HCT116 (cell line): Measurements from ENCODE around the gene PTGR2. TPM values are rescaled to one million over a fixed set of nuclear protein-coding genes. Genes with fewer than 3 reads are reported as not detected.

Experiments used
- ATAC-seq: fragments of 200-7000 bp; cut with Tn5 transposase; 2 replicates; pipeline ENCODE4 v1.9.1; 2020; ENCODE audit warnings: mild to moderate bottlenecking, moderate library complexity
- BruUV-seq: library from RNA; stranded (reverse); fragments of 400-500 nt; replicated peaks from 2 replicates; lab custom pipeline; 2021; lab: Mats Ljungman, UMichigan
- CTCF ChIA-PET: fragments of 300-600 bp; sonication (Branson Sonifier 250); formaldehyde crosslinking; loops from one replicate; lab custom pipeline; 2021; ENCODE audit warnings: antibody characterized with exemption; lab: Charles Lee
- POLR2A ChIA-PET: fragments of 300-600, 350-600 bp; sonication (Branson Sonifier 250); formaldehyde crosslinking; loops from one replicate; lab custom pipeline; 2021; ENCODE audit warnings: antibody characterized with exemption; lab: Charles Lee
- RAD21 ChIA-PET, 2 experiments: fragments of 300-600 bp; sonication (Branson Sonifier 250); formaldehyde crosslinking; loops; one replicate each; lab custom pipeline; 2023; ENCODE audit warnings: low total read pairs in 2 of 2; ENCODE audit not compliant: uncharacterized antibody in 2 of 2, unreplicated experiment in 2 of 2, low non-redundant PET in 1 of 2; lab: Charles Lee
- DNase-seq: peaks from one replicate; pipeline ENCODE4 v3.0.0-alpha.2; 2010; ENCODE audit warnings: low read depth, low spot score
- H2AFZ ChIP-seq: fragments of 200-600 bp; shearing (Covaris generic), sonication (generic); 2 replicates; pipeline ENCODE4 v1.6.1; 2017; ENCODE audit warnings: low read depth, mixed run types, mixed read lengths, antibody characterized with exemption, low read length; ENCODE audit not compliant: poor library complexity, severe bottlenecking
- H3K27ac ChIP-seq: 2 replicates; pipeline ENCODE4 v1.5.1; 2012; ENCODE audit warnings: low read depth, low read length
- H3K27me3 ChIP-seq: fragments of 200-600 bp; sonication (generic); 2 replicates; pipeline ENCODE4 v1.6.1; 2016; ENCODE audit warnings: mixed run types, low read length, mixed read lengths; ENCODE audit not compliant: insufficient read depth
- H3K36me3 ChIP-seq, 2 experiments: fragments of 200-500 bp in 1 of 2; fragments of 200-600 bp in 1 of 2; sonication (Bioruptor generic) in 1 of 2; sonication (generic) in 1 of 2; 2 replicates each; pipeline versions ENCODE4 v1.5.1 to v1.6.1; 2014 to 2016; ENCODE audit warnings: low read length in 2 of 2, inconsistent platforms in 1 of 2, mixed read lengths in 1 of 2, mixed run types in 1 of 2; ENCODE audit not compliant: insufficient read depth in 2 of 2, control insufficient read depth in 1 of 2
- H3K4me1 ChIP-seq, 2 experiments: fragments of 200-600 bp in 1 of 2; sonication (generic) in 1 of 2; 2 replicates each; pipeline versions ENCODE4 v1.5.1 to v1.6.1; 2012 to 2017; ENCODE audit warnings: low read length in 2 of 2, inconsistent platforms in 1 of 2, mild to moderate bottlenecking in 1 of 2, mixed read lengths in 1 of 2, mixed run types in 1 of 2, moderate library complexity in 1 of 2; ENCODE audit not compliant: insufficient read depth in 2 of 2, control insufficient read depth in 1 of 2
- H3K4me2 ChIP-seq: fragments of 200-600 bp; sonication (generic); 2 replicates; pipeline ENCODE4 v1.6.1; 2017; ENCODE audit warnings: mixed run types, low read length, mixed read lengths
- H3K4me3 ChIP-seq, 2 experiments: fragments of 200-600 bp in 1 of 2; sonication (generic) in 1 of 2; replicated peaks in 1 of 2; 2 replicates each; pipeline ENCODE4 v1.5.1; 2011 to 2016; ENCODE audit warnings: low read length in 2 of 2, control low read depth in 1 of 2, low read depth in 1 of 2, mild to moderate bottlenecking in 1 of 2, mixed read lengths in 1 of 2, mixed run types in 1 of 2
- H3K79me2 ChIP-seq: fragments of 200-600 bp; sonication (generic); 2 replicates; pipeline ENCODE4 v1.6.1; 2017; ENCODE audit warnings: mild to moderate bottlenecking, mixed run types, low read length, moderate library complexity, mixed read lengths; ENCODE audit not compliant: insufficient read depth
- H3K9ac ChIP-seq: fragments of 200-600 bp; sonication (generic); 2 replicates; pipeline ENCODE4 v1.6.1; 2016; ENCODE audit warnings: low read length, mixed read lengths
- H3K9me2 ChIP-seq: fragments of 200-600 bp; sonication (generic), shearing (Covaris generic); 2 replicates; pipeline ENCODE4 v1.6.1; 2017; ENCODE audit warnings: mixed run types, mild to moderate bottlenecking, moderate library complexity; ENCODE audit not compliant: insufficient read depth
- H3K9me3 ChIP-seq, 2 experiments: fragments of 200-500 bp in 1 of 2; fragments of 200-600 bp in 1 of 2; sonication (Bioruptor generic) in 1 of 2; sonication (generic) in 1 of 2; 2 replicates each; pipeline ENCODE4 v1.6.1; 2014 to 2017; ENCODE audit warnings: low read length in 2 of 2, mixed read lengths in 2 of 2, inconsistent platforms in 1 of 2, low read depth in 1 of 2, mild to moderate bottlenecking in 1 of 2, mixed run types in 1 of 2, moderate library complexity in 1 of 2; ENCODE audit not compliant: control insufficient read depth in 1 of 2, insufficient read depth in 1 of 2
- H4K20me1 ChIP-seq: fragments of 200-600 bp; sonication (generic), shearing (Covaris generic); 2 replicates; pipeline ENCODE4 v1.6.1; 2017; ENCODE audit warnings: mixed run types, mild to moderate bottlenecking, moderate library complexity; ENCODE audit not compliant: insufficient read depth
- CBX3 ChIP-seq: IDR thresholded peaks from 2 replicates; pipeline ENCODE4 v1.6.1; 2012; ENCODE audit warnings: low read depth
- CEBPB ChIP-seq: IDR thresholded peaks from 2 replicates; pipeline ENCODE4 v1.6.1; 2012; ENCODE audit warnings: low read depth
- EGR1 ChIP-seq: IDR thresholded peaks from 2 replicates; pipeline ENCODE4 v1.6.1; 2012; ENCODE audit warnings: low read depth
- EZH2phosphoT487 ChIP-seq: fragments of 200-600 bp; IDR thresholded peaks from 2 replicates; pipeline ENCODE4 v1.6.1; 2018; ENCODE audit warnings: antibody characterized with exemption, borderline replicate concordance
- FOSL1 ChIP-seq: IDR thresholded peaks from 2 replicates; pipeline ENCODE4 v1.6.1; 2012; ENCODE audit warnings: low read depth
- POLR2A ChIP-seq: IDR thresholded peaks from 2 replicates; pipeline ENCODE4 v1.7.0; 2011; ENCODE audit warnings: borderline replicate concordance; ENCODE audit not compliant: insufficient read depth, insufficient read length; ENCODE audit errors: extremely low read depth
- POLR2AphosphoS5 ChIP-seq: IDR thresholded peaks from 2 replicates; pipeline ENCODE4 v1.6.1; 2011; ENCODE audit warnings: mild to moderate bottlenecking, low read depth, low read length, moderate library complexity
- RAD21 ChIP-seq: IDR thresholded peaks from 2 replicates; pipeline ENCODE4 v1.6.1; 2012; ENCODE audit warnings: low read depth, mild to moderate bottlenecking
- SP1 ChIP-seq: IDR thresholded peaks from 2 replicates; pipeline ENCODE4 v1.6.1; 2012; ENCODE audit warnings: low read depth
- SRF ChIP-seq: IDR thresholded peaks from 2 replicates; pipeline ENCODE4 v1.6.1; 2012; ENCODE audit warnings: low read depth
- YY1 ChIP-seq: IDR thresholded peaks from 2 replicates; pipeline ENCODE4 v1.6.1; 2011; ENCODE audit warnings: low read length, low read depth, moderate library complexity, mild to moderate bottlenecking; ENCODE audit not compliant: insufficient replicate concordance; ENCODE audit errors: extremely low read depth
- intact Hi-C: fragments of 100-400 bp; cut with micrococcal nuclease; formaldehyde crosslinking; loops from 2 replicates; pipeline ENCODE4 v1.10.0; 2022
- total RNA-seq: library from RNA; stranded (reverse); gene quantifications from one replicate; pipeline ENCODE4 v1.2.1, GENCODE V29; 2021; ENCODE audit not compliant: unreplicated experiment
- TF ChIP-seq, protein P1 (sequence below): IDR thresholded peaks from 2 replicates; pipeline ENCODE4 v1.6.1; 2012
- TF ChIP-seq, protein P2 (sequence below): IDR thresholded peaks from 2 replicates; pipeline ENCODE4 v1.6.1; 2012; ENCODE audit warnings: low read depth
- TF ChIP-seq, protein P3 (sequence below): IDR thresholded peaks from 2 replicates; pipeline ENCODE4 v1.6.1; 2011; ENCODE audit warnings: mild to moderate bottlenecking, low read length, moderate library complexity; ENCODE audit not compliant: insufficient replicate concordance; ENCODE audit errors: extremely low read depth

Gene PTGR2
- total RNA-seq, 1 experiment from 2014 or later = 22.1 TPM

DNA sequence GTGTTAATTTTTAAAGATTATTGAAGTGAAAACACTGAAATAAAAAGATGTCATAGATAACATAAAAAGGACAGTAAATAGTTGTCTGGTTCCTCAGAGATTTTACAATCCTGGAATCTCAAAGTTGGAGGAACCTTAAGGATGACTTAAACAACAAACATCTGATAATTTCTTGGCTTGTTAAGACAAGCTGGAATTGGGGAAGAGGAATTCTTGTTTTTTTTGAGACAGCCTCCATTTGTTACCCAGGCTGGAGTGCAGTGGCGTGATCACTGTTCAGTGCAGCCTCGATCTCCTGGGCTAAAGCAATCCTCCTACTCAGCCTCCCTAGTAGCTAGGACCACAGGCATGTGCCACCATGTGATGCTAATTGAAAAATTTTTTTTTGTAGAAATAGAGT is 37.3 kb downstream of the PTGR2 start:
- CTCF ChIA-PET = no interaction called here
- H3K27me3 ChIP-seq = no peaks in the 10 kb centered on the region
- H3K4me1 ChIP-seq = peaks cover 9 to 27% of the 10 kb centered on the region in 2 experiments
- H4K20me1 ChIP-seq = no peaks in the 10 kb centered on the region
- no peaks in the 10 kb centered on the region for H3K9me2 ChIP-seq
- no peak overlapping the region for H3K27ac ChIP-seq
- DNase-seq (no peak), ATAC-seq (no peak)
- H3K4me2 ChIP-seq = no peak overlapping the region; the same call in 1 of the 2 replicates
- BruUV-seq = no TSS peak
- POLR2A ChIA-PET = no interaction called here
- peaks cover 6 to 13% of the 10 kb centered on the region in 2 experiments; a peak in 3 of 4 replicates for H3K36me3 ChIP-seq
- H3K79me2 ChIP-seq = peaks cover 71% of the 10 kb centered on the region
- intact Hi-C loops = no loop called here
- TF ChIP-seq FOSL1 (no peak), POLR2A (no peak), EZH2phosphoT487 (no peak), RAD21 (no peak), POLR2AphosphoS5 (no peak), CEBPB (no peak), SP1 (no peak), YY1 (no peak), SRF (no peak), EGR1 (no peak), CBX3 (no peak)
- TF ChIP-seq, protein P1, sequence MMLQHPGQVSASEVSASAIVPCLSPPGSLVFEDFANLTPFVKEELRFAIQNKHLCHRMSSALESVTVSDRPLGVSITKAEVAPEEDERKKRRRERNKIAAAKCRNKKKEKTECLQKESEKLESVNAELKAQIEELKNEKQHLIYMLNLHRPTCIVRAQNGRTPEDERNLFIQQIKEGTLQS = no peak
- TF ChIP-seq, protein P2, sequence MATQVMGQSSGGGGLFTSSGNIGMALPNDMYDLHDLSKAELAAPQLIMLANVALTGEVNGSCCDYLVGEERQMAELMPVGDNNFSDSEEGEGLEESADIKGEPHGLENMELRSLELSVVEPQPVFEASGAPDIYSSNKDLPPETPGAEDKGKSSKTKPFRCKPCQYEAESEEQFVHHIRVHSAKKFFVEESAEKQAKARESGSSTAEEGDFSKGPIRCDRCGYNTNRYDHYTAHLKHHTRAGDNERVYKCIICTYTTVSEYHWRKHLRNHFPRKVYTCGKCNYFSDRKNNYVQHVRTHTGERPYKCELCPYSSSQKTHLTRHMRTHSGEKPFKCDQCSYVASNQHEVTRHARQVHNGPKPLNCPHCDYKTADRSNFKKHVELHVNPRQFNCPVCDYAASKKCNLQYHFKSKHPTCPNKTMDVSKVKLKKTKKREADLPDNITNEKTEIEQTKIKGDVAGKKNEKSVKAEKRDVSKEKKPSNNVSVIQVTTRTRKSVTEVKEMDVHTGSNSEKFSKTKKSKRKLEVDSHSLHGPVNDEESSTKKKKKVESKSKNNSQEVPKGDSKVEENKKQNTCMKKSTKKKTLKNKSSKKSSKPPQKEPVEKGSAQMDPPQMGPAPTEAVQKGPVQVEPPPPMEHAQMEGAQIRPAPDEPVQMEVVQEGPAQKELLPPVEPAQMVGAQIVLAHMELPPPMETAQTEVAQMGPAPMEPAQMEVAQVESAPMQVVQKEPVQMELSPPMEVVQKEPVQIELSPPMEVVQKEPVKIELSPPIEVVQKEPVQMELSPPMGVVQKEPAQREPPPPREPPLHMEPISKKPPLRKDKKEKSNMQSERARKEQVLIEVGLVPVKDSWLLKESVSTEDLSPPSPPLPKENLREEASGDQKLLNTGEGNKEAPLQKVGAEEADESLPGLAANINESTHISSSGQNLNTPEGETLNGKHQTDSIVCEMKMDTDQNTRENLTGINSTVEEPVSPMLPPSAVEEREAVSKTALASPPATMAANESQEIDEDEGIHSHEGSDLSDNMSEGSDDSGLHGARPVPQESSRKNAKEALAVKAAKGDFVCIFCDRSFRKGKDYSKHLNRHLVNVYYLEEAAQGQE = no peak
- TF ChIP-seq, protein P3, sequence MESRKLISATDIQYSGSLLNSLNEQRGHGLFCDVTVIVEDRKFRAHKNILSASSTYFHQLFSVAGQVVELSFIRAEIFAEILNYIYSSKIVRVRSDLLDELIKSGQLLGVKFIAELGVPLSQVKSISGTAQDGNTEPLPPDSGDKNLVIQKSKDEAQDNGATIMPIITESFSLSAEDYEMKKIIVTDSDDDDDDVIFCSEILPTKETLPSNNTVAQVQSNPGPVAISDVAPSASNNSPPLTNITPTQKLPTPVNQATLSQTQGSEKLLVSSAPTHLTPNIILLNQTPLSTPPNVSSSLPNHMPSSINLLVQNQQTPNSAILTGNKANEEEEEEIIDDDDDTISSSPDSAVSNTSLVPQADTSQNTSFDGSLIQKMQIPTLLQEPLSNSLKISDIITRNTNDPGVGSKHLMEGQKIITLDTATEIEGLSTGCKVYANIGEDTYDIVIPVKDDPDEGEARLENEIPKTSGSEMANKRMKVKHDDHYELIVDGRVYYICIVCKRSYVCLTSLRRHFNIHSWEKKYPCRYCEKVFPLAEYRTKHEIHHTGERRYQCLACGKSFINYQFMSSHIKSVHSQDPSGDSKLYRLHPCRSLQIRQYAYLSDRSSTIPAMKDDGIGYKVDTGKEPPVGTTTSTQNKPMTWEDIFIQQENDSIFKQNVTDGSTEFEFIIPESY = no peak
- H2AFZ ChIP-seq = no peak overlapping the region
- RAD21 ChIA-PET = no interaction called here
- no peaks in the 10 kb centered on the region for H3K9me3 ChIP-seq
- no peak overlapping the region for H3K4me3 ChIP-seq
- no peak overlapping the region for H3K9ac ChIP-seq
